ENCODE measurements around the gene PEX5L.

DNA sequence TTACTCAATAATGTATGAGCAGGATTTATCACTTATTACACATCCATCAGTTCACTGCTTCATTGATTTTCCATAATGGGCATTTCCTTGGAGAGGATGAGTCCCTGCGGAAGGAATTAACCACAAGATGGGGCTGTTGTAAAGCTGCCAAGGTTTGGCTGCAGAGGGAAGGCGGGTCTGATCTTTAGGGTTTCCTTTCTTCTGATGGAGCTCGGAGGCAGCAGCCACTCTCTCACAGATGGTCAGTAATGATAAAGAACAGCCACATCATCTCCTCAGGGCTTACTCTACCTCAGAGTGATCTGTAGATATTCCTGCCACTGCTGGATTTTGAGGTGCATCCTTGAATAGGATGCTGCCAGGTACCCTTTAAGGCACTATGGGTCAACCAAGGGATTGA lies 268.7 kb downstream of the PEX5L start:
- TF ChIP-seq SIN3A (IDR thresholded peaks at IDR 0.05; ENCODE audit: borderline replicate concordance, insufficient read depth, low read length) (no peak), POLR2AphosphoS5 (IDR thresholded peaks at IDR 0.05; ENCODE audit: low read depth, low read length) (no peak)
- TF ChIP-seq, protein P1, sequence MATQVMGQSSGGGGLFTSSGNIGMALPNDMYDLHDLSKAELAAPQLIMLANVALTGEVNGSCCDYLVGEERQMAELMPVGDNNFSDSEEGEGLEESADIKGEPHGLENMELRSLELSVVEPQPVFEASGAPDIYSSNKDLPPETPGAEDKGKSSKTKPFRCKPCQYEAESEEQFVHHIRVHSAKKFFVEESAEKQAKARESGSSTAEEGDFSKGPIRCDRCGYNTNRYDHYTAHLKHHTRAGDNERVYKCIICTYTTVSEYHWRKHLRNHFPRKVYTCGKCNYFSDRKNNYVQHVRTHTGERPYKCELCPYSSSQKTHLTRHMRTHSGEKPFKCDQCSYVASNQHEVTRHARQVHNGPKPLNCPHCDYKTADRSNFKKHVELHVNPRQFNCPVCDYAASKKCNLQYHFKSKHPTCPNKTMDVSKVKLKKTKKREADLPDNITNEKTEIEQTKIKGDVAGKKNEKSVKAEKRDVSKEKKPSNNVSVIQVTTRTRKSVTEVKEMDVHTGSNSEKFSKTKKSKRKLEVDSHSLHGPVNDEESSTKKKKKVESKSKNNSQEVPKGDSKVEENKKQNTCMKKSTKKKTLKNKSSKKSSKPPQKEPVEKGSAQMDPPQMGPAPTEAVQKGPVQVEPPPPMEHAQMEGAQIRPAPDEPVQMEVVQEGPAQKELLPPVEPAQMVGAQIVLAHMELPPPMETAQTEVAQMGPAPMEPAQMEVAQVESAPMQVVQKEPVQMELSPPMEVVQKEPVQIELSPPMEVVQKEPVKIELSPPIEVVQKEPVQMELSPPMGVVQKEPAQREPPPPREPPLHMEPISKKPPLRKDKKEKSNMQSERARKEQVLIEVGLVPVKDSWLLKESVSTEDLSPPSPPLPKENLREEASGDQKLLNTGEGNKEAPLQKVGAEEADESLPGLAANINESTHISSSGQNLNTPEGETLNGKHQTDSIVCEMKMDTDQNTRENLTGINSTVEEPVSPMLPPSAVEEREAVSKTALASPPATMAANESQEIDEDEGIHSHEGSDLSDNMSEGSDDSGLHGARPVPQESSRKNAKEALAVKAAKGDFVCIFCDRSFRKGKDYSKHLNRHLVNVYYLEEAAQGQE (IDR thresholded peaks at IDR 0.05; ENCODE audit: insufficient read depth in 1 of 2, low read depth in 2 of 2, low read length in 2 of 2) = no peak

All from PFSK-1 (cell line).